NCI-H748 treated with DMSO at 0.1 percent for 48 hours (cell line): ENCODE data around the gene KRTAP20-1.

ENCODE experiments used
- DNase-seq: peaks from one replicate; lab custom pipeline; 2025; lab: John Stamatoyannopoulos, UW

KRTAP20-1 gene

DNA sequence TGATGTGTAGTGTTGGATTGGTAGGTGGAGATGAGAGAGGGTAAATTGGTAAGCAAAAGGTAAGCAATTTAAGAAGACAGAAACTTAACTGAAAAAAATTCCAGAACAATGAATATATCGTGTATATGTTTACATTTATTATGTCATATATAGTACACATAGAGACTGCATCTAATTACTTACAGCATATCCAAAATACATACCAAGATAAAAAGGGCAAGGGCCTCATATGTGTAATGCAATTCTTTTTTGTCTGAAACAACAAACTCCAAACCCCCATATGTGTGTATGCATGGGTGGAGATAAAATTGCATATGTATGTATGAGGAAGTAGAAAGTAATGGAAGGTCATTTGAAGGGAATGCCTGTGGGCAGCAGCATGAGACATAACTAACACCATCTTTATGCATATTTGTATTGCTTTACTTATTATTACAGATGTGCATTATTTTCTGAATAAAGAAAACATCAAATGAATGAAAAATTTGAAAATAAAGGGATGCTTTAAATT is 30.7 kb downstream of the KRTAP20-1 start:
- DNase-seq, result no peak

DNA sequence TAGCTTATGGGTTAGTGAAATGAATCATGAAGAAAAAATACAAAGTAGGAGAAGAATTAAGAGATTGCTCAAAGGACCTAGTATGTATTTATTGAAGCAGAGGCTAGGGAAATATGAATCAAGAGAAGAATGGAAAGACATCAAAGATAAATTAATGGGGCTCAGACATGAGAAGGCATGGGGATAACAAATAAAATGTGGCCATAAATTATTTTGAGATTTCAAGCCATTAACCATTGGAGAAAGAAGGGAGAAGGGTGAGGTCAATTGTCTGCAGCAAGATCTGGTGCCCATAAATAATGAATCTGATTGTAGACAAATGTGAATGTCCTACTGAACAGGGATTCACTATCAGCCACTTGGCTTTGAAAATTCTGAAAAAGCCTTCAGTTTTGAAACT is 36.7 kb downstream of the KRTAP20-1 start:
- no peak for DNase-seq
